Measurements from ENCODE around the gene TRIM41.

The TRIM41 gene

DNA sequence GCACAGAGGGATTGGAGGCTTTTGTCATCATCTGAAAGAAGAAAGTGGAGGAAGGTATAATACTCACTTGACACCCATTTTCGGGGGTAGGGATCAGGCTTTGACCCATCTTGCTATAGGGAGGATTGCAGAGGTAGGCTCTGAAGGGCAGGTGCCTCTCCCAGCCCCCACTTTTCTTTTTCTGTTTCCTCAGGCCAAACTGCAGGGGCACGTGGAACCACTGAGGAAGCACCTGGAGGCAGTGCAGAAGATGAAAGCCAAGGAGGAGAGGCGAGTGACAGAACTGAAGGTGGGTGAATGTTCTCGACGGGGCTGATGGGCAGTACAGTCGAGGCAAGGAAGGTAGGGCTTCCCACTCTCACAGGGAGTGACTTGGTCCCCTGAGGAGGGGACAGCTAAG is 7.5 kb downstream of the TRIM41 start:
- Histone ChIP-seq H3K9ac (no peak overlapping the region), H2AFZ (ENCODE audit: low read depth) (no peak overlapping the region), H3K4me1 (ENCODE audit: low read depth, poor library complexity, severe bottlenecking) (no peaks in the 10 kb centered on the region), H3K27ac (no peak overlapping the region), H3K27me3 (ENCODE audit: insufficient read depth, low read depth) (no peaks in the 10 kb centered on the region), H3K36me3 (ENCODE audit: insufficient read depth) (no peaks in the 10 kb centered on the region), H3K4me3 (IDR thresholded peaks at IDR 0.05; ENCODE audit: insufficient read depth, low read depth, low read length) (no peak overlapping the region), H3K4me2 (no peak overlapping the region), H4K20me1 (ENCODE audit: insufficient read depth) (no peaks in the 10 kb centered on the region), H3K79me2 (ENCODE audit: insufficient read depth, low read depth) (no peaks in the 10 kb centered on the region)
- TF ChIP-seq, protein P1, sequence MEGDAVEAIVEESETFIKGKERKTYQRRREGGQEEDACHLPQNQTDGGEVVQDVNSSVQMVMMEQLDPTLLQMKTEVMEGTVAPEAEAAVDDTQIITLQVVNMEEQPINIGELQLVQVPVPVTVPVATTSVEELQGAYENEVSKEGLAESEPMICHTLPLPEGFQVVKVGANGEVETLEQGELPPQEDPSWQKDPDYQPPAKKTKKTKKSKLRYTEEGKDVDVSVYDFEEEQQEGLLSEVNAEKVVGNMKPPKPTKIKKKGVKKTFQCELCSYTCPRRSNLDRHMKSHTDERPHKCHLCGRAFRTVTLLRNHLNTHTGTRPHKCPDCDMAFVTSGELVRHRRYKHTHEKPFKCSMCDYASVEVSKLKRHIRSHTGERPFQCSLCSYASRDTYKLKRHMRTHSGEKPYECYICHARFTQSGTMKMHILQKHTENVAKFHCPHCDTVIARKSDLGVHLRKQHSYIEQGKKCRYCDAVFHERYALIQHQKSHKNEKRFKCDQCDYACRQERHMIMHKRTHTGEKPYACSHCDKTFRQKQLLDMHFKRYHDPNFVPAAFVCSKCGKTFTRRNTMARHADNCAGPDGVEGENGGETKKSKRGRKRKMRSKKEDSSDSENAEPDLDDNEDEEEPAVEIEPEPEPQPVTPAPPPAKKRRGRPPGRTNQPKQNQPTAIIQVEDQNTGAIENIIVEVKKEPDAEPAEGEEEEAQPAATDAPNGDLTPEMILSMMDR (conservative IDR thresholded peaks at IDR 0.05; ENCODE audit: low read depth, low read length) = no peak

DNA sequence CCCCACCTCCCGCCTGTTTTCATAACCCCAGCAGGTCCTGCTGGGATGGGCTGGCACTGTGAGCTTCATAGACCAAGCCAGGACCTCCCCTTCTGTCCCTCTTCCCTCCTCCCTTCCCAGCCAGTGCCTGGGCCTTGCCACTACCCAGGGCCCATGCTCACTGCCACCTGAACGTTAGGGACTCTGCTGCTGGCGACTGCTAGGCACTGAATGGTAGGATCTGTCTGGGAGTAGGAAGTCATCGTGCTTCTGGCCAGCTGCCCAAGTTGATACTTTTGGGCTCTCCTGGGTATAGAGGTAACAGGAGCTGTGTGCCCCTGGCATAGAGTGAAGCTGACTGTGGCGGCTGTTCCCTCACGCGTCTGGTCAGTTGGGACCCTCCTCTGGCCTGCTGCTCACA is 8.4 kb downstream of the TRIM41 start:
- no peaks in the 10 kb centered on the region for H4K20me1 ChIP-seq (ENCODE audit: insufficient read depth)
- H3K27me3 ChIP-seq (ENCODE audit: insufficient read depth, low read depth) = no peaks in the 10 kb centered on the region
- H3K4me1 ChIP-seq (ENCODE audit: low read depth, poor library complexity, severe bottlenecking) = no peaks in the 10 kb centered on the region
- no peak overlapping the region for H3K4me2 ChIP-seq
- no peak overlapping the region for H2AFZ ChIP-seq (ENCODE audit: low read depth)
- H3K27ac ChIP-seq = no peak overlapping the region
- no peak overlapping the region for H3K9ac ChIP-seq
- no peaks in the 10 kb centered on the region for H3K36me3 ChIP-seq (ENCODE audit: insufficient read depth)
- no peaks in the 10 kb centered on the region for H3K79me2 ChIP-seq (ENCODE audit: insufficient read depth, low read depth)
- no peak overlapping the region for H3K4me3 ChIP-seq (IDR thresholded peaks at IDR 0.05; ENCODE audit: insufficient read depth, low read depth, low read length)
- TF ChIP-seq, protein P1 (conservative IDR thresholded peaks at IDR 0.05; ENCODE audit: low read depth, low read length) = no peak

DNA sequence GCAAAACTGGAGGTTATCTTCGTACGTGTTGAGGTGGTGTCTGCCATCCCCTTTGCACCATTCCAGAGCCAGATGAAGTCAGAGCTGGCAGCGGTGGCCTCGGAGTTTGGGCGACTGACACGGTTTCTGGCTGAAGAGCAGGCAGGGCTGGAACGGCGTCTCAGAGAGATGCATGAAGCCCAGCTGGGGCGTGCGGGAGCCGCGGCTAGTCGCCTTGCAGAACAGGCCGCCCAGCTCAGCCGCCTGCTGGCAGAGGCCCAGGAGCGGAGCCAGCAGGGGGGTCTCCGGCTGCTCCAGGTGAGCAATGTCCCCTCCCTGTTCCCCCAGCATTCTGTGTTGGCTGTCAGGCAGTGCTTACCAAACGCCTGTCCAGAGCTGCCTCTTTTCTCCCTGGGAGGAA is 9.5 kb downstream of the TRIM41 start:
- Histone ChIP-seq H3K27ac (no peak overlapping the region), H3K4me2 (no peak overlapping the region), H2AFZ (ENCODE audit: low read depth) (no peak overlapping the region), H3K4me3 (IDR thresholded peaks at IDR 0.05; ENCODE audit: insufficient read depth, low read depth, low read length) (no peak overlapping the region), H3K36me3 (ENCODE audit: insufficient read depth) (no peaks in the 10 kb centered on the region; the same call in 1 of the 2 replicates), H3K27me3 (ENCODE audit: insufficient read depth, low read depth) (no peaks in the 10 kb centered on the region), H3K79me2 (ENCODE audit: insufficient read depth, low read depth) (0 out of 2 replicates have a peak, but pooled peaks cover under 1% of the 10 kb centered on the region), H3K4me1 (ENCODE audit: low read depth, poor library complexity, severe bottlenecking) (no peaks in the 10 kb centered on the region), H3K9ac (no peak overlapping the region), H4K20me1 (ENCODE audit: insufficient read depth) (no peaks in the 10 kb centered on the region)
- TF ChIP-seq, protein P1 (conservative IDR thresholded peaks at IDR 0.05; ENCODE audit: low read depth, low read length) = no peak

DNA sequence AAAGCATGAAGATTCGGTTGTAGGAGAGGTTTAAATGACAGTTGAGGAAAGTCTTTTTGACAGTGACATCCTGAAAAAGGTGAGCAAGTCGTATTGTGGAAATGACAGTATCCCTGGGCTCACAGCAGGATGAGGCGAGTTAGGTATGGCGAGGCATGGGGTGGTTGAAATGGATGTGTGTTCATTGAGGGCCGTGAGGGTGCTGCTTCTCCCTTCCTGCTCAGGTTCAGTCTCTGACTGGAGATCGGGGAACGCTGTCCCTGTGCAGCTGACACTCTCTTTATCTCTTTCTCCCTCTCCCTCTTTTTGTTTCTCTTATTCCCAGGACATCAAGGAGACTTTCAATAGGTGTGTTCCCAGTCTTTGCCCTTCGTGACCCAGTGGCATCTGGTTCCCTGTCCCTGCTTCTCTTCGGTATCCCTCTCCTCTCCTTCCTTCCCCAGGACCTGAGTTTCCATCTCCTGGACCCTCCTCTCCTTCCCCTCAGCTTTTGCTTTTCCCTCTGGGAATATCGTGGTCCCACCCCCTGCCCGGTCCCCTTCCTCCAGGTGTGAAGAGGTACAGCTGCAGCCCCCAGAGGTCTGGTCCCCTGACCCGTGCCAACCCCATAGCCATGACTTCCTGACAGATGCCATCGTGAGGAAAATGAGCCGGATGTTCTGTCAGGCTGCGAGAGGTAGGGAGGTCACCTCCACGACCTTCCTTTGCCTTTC is 10.2 kb downstream of the TRIM41 start:
- no peaks in the 10 kb centered on the region for H4K20me1 ChIP-seq (ENCODE audit: insufficient read depth)

More for the DNA sequence above, 10.2 kb downstream of the TRIM41 start:
- TF ChIP-seq, protein P1 (conservative IDR thresholded peaks at IDR 0.05; ENCODE audit: low read depth, low read length) = no peak
- no peaks in the 10 kb centered on the region for H3K27me3 ChIP-seq (ENCODE audit: insufficient read depth, low read depth)
- peaks cover 3% of the 10 kb centered on the region; the same call in 1 of the 2 replicates for H3K36me3 ChIP-seq (ENCODE audit: insufficient read depth)
- no peak overlapping the region for H3K4me3 ChIP-seq (IDR thresholded peaks at IDR 0.05; ENCODE audit: insufficient read depth, low read depth, low read length)
- H3K9ac ChIP-seq = no peak overlapping the region
- H3K79me2 ChIP-seq (ENCODE audit: insufficient read depth, low read depth) = 0 out of 2 replicates have a peak, but pooled peaks cover 5% of the 10 kb centered on the region
- no peak overlapping the region for H2AFZ ChIP-seq (ENCODE audit: low read depth)
- no peak overlapping the region for H3K4me2 ChIP-seq
- no peaks in the 10 kb centered on the region for H3K4me1 ChIP-seq (ENCODE audit: low read depth, poor library complexity, severe bottlenecking)
- H3K27ac ChIP-seq = no peak overlapping the region

All from KMS-11 (cell line).